AG04449 (cell line): ENCODE data around the gene RNF11.

ENCODE experiments used
- CTCF ChIA-PET: fragments of 350-600 bp; formaldehyde crosslinking; extraction: SDS; loops from one replicate; lab custom pipeline; 2021; ENCODE audit warnings: antibody characterized with exemption; lab: Yijun Ruan, JAX
- POLR2A ChIA-PET: fragments of 400-600, 350-600 bp; formaldehyde crosslinking; extraction: SDS; loops from one replicate; lab custom pipeline; 2020; ENCODE audit warnings: antibody characterized with exemption, inconsistent platforms; lab: Yijun Ruan, JAX
- DNase-seq: peaks from one replicate; pipeline ENCODE4 v3.0.0-alpha.2; 2010; ENCODE audit warnings: low read depth, low spot score
- H3K4me3 ChIP-seq: 2 replicates; pipeline ENCODE4 v1.5.1; 2011; ENCODE audit warnings: low read depth, mild to moderate bottlenecking, control low read depth, low read length
- TF ChIP-seq, protein P1 (sequence below): IDR thresholded peaks from one replicate; pipeline ENCODE4 v1.5.1; 2011; ENCODE audit warnings: mild to moderate bottlenecking, moderate library complexity, low read length, control low read depth, inconsistent platforms; ENCODE audit not compliant: insufficient read depth; ENCODE audit errors: missing control alignments

The RNF11 gene

DNA sequence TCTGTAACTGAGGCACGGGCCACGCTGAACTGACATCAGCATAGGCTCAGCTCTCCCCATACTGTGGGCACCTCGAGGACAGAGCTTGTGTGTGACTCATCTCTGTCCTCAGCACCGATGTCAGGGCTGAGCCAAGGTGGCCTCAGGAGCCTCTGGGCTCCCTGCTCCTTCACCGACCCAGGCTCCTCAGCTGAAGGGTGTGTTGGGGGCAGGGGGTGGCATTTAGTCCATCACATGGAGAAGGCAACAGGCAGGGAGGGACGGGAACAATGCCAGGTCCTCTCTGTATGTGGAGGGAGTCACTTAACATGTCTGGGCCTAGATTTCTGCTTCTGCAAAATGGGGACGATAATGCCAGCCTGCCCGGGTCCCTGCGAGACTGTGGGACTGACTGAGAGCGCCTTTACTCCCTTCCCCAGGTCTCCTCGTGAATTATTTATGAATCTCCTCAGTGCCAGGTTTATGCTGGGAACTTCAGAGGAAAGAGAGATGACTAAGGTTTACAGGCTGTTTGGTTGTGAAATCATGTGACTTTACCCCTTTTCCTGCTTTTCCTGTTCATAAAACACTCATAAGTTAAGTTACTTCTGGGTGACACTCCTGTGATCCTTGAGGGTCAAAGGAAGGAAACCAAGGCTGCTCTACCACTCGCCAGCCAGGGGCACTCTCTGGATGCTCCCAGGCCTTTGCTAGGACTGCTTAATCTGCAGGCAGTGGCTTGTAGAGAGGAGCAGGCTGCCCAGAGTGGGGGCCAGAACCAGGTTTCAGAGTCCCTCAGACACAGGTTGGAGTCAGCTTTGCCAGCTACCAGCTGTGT is 78.1 kb downstream of the RNF11 start:
- POLR2A ChIA-PET = interaction anchor here (0.5 kb wide), 1 partner anchor 77 kb away, joined by 3 read pairs; no protein-coding TSS in a partner anchor
- TF ChIP-seq, protein P1, sequence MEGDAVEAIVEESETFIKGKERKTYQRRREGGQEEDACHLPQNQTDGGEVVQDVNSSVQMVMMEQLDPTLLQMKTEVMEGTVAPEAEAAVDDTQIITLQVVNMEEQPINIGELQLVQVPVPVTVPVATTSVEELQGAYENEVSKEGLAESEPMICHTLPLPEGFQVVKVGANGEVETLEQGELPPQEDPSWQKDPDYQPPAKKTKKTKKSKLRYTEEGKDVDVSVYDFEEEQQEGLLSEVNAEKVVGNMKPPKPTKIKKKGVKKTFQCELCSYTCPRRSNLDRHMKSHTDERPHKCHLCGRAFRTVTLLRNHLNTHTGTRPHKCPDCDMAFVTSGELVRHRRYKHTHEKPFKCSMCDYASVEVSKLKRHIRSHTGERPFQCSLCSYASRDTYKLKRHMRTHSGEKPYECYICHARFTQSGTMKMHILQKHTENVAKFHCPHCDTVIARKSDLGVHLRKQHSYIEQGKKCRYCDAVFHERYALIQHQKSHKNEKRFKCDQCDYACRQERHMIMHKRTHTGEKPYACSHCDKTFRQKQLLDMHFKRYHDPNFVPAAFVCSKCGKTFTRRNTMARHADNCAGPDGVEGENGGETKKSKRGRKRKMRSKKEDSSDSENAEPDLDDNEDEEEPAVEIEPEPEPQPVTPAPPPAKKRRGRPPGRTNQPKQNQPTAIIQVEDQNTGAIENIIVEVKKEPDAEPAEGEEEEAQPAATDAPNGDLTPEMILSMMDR = no peak
- no peak overlapping the region for H3K4me3 ChIP-seq
- DNase-seq = peak; percentile 24
- CTCF ChIA-PET = interaction anchor here (1.1 to 8.3 kb wide), 4 partner anchors 9 to 18 kb away, joined by 3 to 64 read pairs (median 4); no protein-coding TSS in a partner anchor

DNA sequence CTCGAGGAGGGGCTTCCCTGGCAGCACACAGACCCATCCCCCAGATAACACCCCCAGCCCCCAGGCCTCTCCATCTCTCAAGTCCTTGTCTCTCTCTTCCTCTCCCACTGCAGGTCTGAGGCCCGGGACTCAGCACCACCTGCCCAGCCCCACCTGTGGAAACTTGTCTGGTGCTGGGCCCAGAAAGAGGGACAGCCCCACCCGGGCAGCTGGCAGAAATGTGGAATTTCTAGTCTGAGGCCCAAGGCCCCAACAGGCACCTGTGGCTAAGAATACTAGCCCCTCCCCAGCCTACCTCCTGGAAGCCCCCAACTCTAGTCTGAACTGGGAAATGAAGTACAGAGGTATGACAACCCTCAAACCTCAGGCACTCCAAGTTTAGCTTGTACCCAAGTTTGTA is 78.9 kb downstream of the RNF11 start:
- POLR2A ChIA-PET = no interaction called here
- CTCF ChIA-PET = interaction anchor here (1.1 to 8.3 kb wide), 3 partner anchors 12 to 19 kb away, joined by 3 to 64 read pairs (median 4); no protein-coding TSS in a partner anchor
- H3K4me3 ChIP-seq = no peak overlapping the region
- DNase-seq = no peak
- TF ChIP-seq, protein P1 = no peak

DNA sequence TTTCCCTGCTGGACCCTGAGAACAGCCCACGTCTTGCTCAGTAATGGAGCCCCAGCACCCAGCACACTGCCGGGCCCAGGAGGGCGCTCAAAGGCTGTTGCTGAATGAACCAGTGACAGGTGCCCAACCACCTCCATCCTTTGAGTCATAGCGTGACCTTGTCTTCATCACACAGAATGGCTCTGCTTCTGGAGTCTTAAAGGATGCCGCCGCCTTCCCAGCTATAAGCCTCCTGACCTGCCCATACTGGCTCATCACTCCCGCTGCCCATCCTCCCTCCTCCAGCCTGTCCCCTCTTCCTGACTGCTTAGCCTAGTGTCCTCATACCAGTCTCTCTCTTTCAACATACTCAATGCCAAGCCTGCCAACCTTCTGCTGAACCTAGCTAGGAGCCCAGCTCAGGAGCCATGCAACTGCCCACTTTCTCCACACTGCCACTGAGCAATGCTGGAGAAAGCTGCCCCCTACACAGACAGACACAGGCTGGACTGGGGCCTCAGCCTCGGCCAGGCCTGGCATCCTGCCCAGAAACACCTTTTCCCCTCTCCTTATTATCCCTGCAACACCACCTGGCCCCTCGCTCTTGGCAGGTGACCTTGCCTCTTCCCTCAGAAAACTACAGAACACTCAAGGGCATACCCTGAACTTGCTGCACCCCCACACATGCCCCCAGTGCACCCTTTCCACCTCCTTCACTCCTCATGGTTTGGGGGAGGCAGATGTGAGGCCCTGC is 80.2 kb downstream of the RNF11 start:
- H3K4me3 ChIP-seq = no peak overlapping the region
- POLR2A ChIA-PET = no interaction called here
- TF ChIP-seq, protein P1 = no peak
- CTCF ChIA-PET = interaction anchor here (8.3 kb wide), 1 partner anchor 20 kb away, joined by 64 read pairs; no protein-coding TSS in a partner anchor
- DNase-seq = no peak

DNA sequence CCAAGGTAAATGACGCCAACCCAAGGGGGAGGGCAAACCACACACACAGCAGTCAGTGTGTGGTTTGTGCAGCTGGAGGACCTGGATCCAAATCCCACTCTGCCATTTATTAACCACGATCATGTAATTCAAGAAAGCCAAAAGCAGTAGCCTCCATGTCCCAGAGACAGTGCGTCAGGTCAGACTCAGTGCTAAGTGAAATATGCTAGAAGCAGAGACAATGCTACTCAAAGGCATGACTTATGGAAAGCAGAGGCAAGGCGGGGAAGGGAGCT is 80.7 kb downstream of the RNF11 start:
- DNase-seq = no peak
- TF ChIP-seq, protein P1 = no peak
- H3K4me3 ChIP-seq = no peak overlapping the region
- CTCF ChIA-PET = no interaction called here
- POLR2A ChIA-PET = no interaction called here

DNA sequence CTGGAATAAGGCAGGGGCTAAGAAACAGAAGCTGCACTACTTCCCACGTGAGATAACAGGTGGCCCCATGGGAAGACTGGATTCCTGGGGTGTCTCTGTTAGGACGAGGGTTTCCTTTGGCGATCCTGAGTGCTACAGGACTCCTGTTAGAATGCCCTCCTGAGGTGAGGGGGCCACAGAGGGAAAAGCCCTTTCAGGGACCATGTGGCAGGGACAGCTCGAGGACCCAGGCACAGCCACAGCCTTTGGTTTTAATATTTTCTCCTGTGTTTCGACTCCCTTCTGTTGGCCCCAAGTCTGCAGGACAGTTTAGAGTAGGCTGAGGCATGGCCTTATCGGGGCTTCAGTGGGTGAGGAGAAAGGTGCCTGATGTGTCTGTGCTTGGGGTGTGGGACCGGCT is 81.7 kb downstream of the RNF11 start:
- ChIA-PET CTCF (interaction anchor here (1.4 to 3.6 kb wide), 2 partner anchors 22 to 218 kb away, joined by 3 to 18 read pairs; no protein-coding TSS in a partner anchor), POLR2A (no interaction called here)
- TF ChIP-seq, protein P1 = no peak
- DNase-seq = no peak
- no peak overlapping the region for H3K4me3 ChIP-seq
